ENCODE measurements around the gene WDR82. TPM values are rescaled to one million over a fixed set of nuclear protein-coding genes. Genes with fewer than 3 reads are reported as not detected.

The WDR82 gene
- total and polyA plus RNA-seq, 2 of the 8 experiments (the other 6 are each of a cell fraction or from before 2014, with no cell fraction given) = 33.5 to 82.7 TPM

GRCh38 chr3:52315977-52316764 is 37.7 kb upstream of the WDR82 start, which contains the start of gene DNAH1 (continued):
- TF ChIP-seq CHD7 (IDR thresholded peaks at IDR 0.05; ENCODE audit: insufficient replicate concordance, low read length) (no peak), TBP (IDR thresholded peaks at IDR 0.05; ENCODE audit: low read depth, low read length) (no peak)
